GM23338 (cell line): ENCODE measurements around the gene GRIA4. TPM values are rescaled to one million over a fixed set of nuclear protein-coding genes. Genes with fewer than 3 reads are reported as not detected.

Experiments
- ATAC-seq: fragments of 200-7000 bp; cut with Tn5 transposase; 3 replicates; pipeline ENCODE4 v1.9.1; 2020
- DNase-seq: peaks from one replicate; pipeline ENCODE4 v3.0.0-alpha.2; 2015; ENCODE audit warnings: low spot score
- H2AFZ ChIP-seq: fragments of 200-600 bp; sonication (generic); 2 replicates; pipeline ENCODE4 v1.8.0; 2016; ENCODE audit warnings: antibody characterized with exemption, mild to moderate bottlenecking, moderate library complexity
- H3F3A ChIP-seq: fragments of 200-600 bp; sonication (generic); replicated peaks from 2 replicates; pipeline ENCODE4 v1.8.0; 2017; ENCODE audit warnings: antibody characterized with exemption, mixed run types, low read depth
- H3K27ac ChIP-seq: fragments of 200-600 bp; sonication (generic); 2 replicates; pipeline ENCODE4 v1.6.1; 2016; ENCODE audit warnings: low read depth
- H3K27me3 ChIP-seq: fragments of 200-600 bp; sonication (generic); 2 replicates; pipeline ENCODE4 v1.8.0; 2016; ENCODE audit warnings: mild to moderate bottlenecking, mixed run types, moderate library complexity; ENCODE audit not compliant: insufficient read depth
- H3K36me3 ChIP-seq: fragments of 200-600 bp; sonication (generic); 2 replicates; pipeline ENCODE4 v1.8.0; 2016; ENCODE audit warnings: mild to moderate bottlenecking; ENCODE audit not compliant: insufficient read depth
- H3K4me1 ChIP-seq: fragments of 200-600 bp; sonication (generic); 2 replicates; pipeline ENCODE4 v1.8.0; 2016; ENCODE audit warnings: mild to moderate bottlenecking, moderate library complexity; ENCODE audit not compliant: insufficient read depth
- H3K4me2 ChIP-seq: fragments of 200-600 bp; sonication (generic); 2 replicates; pipeline ENCODE4 v1.7.1; 2017; ENCODE audit warnings: mixed run types
- H3K4me3 ChIP-seq: fragments of 200-600 bp; sonication (generic); 2 replicates; pipeline ENCODE4 v1.6.1; 2016; ENCODE audit warnings: mixed run types
- H3K79me2 ChIP-seq: fragments of 200-600 bp; sonication (generic); replicated peaks from 2 replicates; pipeline ENCODE4 v1.8.0; 2017; ENCODE audit warnings: mild to moderate bottlenecking; ENCODE audit not compliant: insufficient read depth
- H3K9me2 ChIP-seq: fragments of 200-600 bp; sonication (generic); 2 replicates; pipeline ENCODE4 v1.8.0; 2017; ENCODE audit not compliant: insufficient read depth
- H4K20me1 ChIP-seq: fragments of 200-600 bp; sonication (generic); replicated peaks from 2 replicates; pipeline ENCODE4 v1.8.0; 2017; ENCODE audit warnings: mild to moderate bottlenecking; ENCODE audit not compliant: insufficient read depth
- H3K27ac Mint-ChIP-seq: 2 replicates; pipeline ENCODE4 v1.8.0; 2020; ENCODE audit warnings: inconsistent platforms, mild to moderate bottlenecking, moderate library complexity, mixed read lengths
- H3K27me3 Mint-ChIP-seq: 3 replicates; pipeline ENCODE4 v1.8.0; 2022; ENCODE audit warnings: low read depth, mild to moderate bottlenecking, moderate library complexity, mixed read lengths, inconsistent platforms; ENCODE audit not compliant: insufficient read depth, poor library complexity
- H3K36me3 Mint-ChIP-seq: 3 replicates; pipeline ENCODE4 v1.8.0; 2021; ENCODE audit warnings: low read depth, mild to moderate bottlenecking, inconsistent platforms, moderate library complexity, mixed read lengths
- H3K4me1 Mint-ChIP-seq: 3 replicates; pipeline ENCODE4 v1.8.0; 2020; ENCODE audit warnings: mild to moderate bottlenecking, inconsistent platforms, mixed read lengths
- H3K4me3 Mint-ChIP-seq: 3 replicates; pipeline ENCODE4 v1.8.0; 2021; ENCODE audit warnings: moderate library complexity, mild to moderate bottlenecking, inconsistent platforms, mixed read lengths
- H3K9me3 Mint-ChIP-seq: 3 replicates; pipeline ENCODE4 v1.8.0; 2020; ENCODE audit warnings: moderate library complexity, mild to moderate bottlenecking, inconsistent platforms, mixed read lengths
- CREB1 ChIP-seq: fragments of 250-450 bp; sonication (Bioruptor Pico); IDR thresholded peaks from 2 replicates; pipeline ENCODE4 v1.5.0; 2020; ENCODE audit warnings: low read depth, mild to moderate bottlenecking, moderate library complexity
- CTCF ChIP-seq, 2 experiments: fragments of 200-600 bp in 1 of 2; sonication (generic) in 1 of 2; conservative IDR thresholded peaks; 2 replicates each; pipeline versions ENCODE4 v1.5.1 to v1.6.1; 2016 to 2017; ENCODE audit warnings: antibody characterized with exemption in 2 of 2, low read depth in 2 of 2, mild to moderate bottlenecking in 2 of 2, moderate library complexity in 1 of 2
- EZH2phosphoT487 ChIP-seq: fragments of 200-600 bp; sonication (generic); IDR thresholded peaks from one replicate; pipeline ENCODE4 v1.8.1; 2018; ENCODE audit warnings: antibody characterized with exemption; ENCODE audit not compliant: unreplicated experiment
- JUNB ChIP-seq: IDR thresholded peaks from one replicate; pipeline ENCODE4 v1.6.1; 2016; ENCODE audit warnings: antibody characterized with exemption; ENCODE audit not compliant: unreplicated experiment
- NANOG ChIP-seq: IDR thresholded peaks from 2 replicates; pipeline ENCODE4 v1.6.1; 2016; ENCODE audit warnings: antibody characterized with exemption, borderline replicate concordance
- POLR2AphosphoS5 ChIP-seq: IDR thresholded peaks from 2 replicates; pipeline ENCODE4 v1.6.1; 2016; ENCODE audit warnings: antibody characterized with exemption, low read depth
- REST ChIP-seq: IDR thresholded peaks from one replicate; pipeline ENCODE4 v1.6.1; 2018; ENCODE audit warnings: antibody characterized with exemption; ENCODE audit not compliant: unreplicated experiment
- STAT1 ChIP-seq: IDR thresholded peaks from one replicate; pipeline ENCODE4 v1.6.1; 2016; ENCODE audit warnings: antibody characterized with exemption; ENCODE audit not compliant: unreplicated experiment
- ZNF114 ChIP-seq: fragments of 250-450 bp; sonication (Bioruptor Pico); IDR thresholded peaks from 2 replicates; pipeline ENCODE4 v1.5.0; 2020; ENCODE audit warnings: mild to moderate bottlenecking, moderate library complexity
- ZNF331 ChIP-seq: fragments of 250-450 bp; sonication (Bioruptor Pico); IDR thresholded peaks from 2 replicates; pipeline ENCODE4 v1.5.0; 2020; ENCODE audit warnings: low read depth, mild to moderate bottlenecking, moderate library complexity
- polyA plus RNA-seq: library from polyadenylated mRNA; unstranded; fragments of >200 nt; fragmentation: Nextera tagmentation; extraction: Ambion mirVana; gene quantifications from 2 replicates; pipeline ENCODE4 v1.2.1, GENCODE V29; 2016
- total RNA-seq: library from RNA; depleted of rRNA; stranded (reverse); fragments of >200 nt; shearing (Covaris generic); gene quantifications from 2 replicates; pipeline ENCODE4 v1.2.3, GENCODE V29; 2014

Gene GRIA4
- total and polyA plus RNA-seq, 2 experiments from 2014 or later, result 17.8 to 71.1 TPM

GRCh38 chr11:105821372-105821771, 211.5 kb downstream of the GRIA4 start:
- H3K36me3 Mint-ChIP-seq, result peaks cover 5% of the 10 kb centered on the region; the same call in 1 of the 3 replicates
- Histone ChIP-seq H3K4me2 (peak overlapping the region; percentile 14), H4K20me1 (no peaks in the 10 kb centered on the region), H3K4me1 (peaks cover 11% of the 10 kb centered on the region), H3K27me3 (no peaks in the 10 kb centered on the region), H3K4me3 (peak overlapping the region; percentile 25; the same call in 1 of the 2 replicates), H3F3A (no peaks in the 10 kb centered on the region), H3K9me2 (no peaks in the 10 kb centered on the region), H3K36me3 (no peaks in the 10 kb centered on the region), H2AFZ (no peak overlapping the region), H3K79me2 (no peaks in the 10 kb centered on the region), H3K27ac (no peak overlapping the region)
- TF ChIP-seq ZNF331 (CRISPR knock-in tag) (no peak), POLR2AphosphoS5 (no peak), CREB1 (CRISPR knock-in tag) (no peak), CTCF (conservative IDR thresholded peaks at IDR 0.05; ENCODE audit: low read depth in 2 of 2) (no peak), EZH2phosphoT487 (no peak), STAT1 (no peak), REST (no peak)
- H3K4me1 Mint-ChIP-seq, result peaks cover 29% of the 10 kb centered on the region
- DNase-seq (peak; percentile 53), ATAC-seq (peak; percentile 84)
- no peaks in the 10 kb centered on the region for H3K9me3 Mint-ChIP-seq
- 0 out of 3 replicates have a peak overlapping the region, but pooled peaks have one; percentile 1 for H3K4me3 Mint-ChIP-seq
- 0 out of 2 replicates have a peak overlapping the region, but pooled peaks have one; percentile 6 for H3K27ac Mint-ChIP-seq
- no peaks in the 10 kb centered on the region for H3K27me3 Mint-ChIP-seq

DNA sequence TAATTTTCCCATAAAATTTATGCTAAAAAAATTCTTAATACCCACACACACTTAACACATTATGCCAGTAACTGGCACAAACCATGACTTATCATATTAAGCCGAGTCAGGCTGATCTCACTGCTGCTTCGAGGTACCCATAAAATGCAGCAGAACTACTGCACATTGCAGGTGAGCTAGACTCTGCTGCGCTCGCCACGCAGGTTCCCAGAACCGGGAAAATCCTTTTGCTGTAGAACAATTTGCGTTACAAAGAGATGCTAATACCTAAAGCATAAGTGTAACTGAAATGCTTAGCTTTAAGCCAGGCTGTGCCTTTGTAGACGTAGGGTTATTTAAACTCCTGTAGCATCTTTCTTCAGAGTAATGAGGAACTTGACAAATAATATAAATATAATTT, 211.9 kb downstream of the GRIA4 start:
- H3K27ac ChIP-seq, result no peak overlapping the region
- H3K4me1 Mint-ChIP-seq, result peaks cover 29% of the 10 kb centered on the region
- H3K4me2 ChIP-seq, result peak overlapping the region; percentile 14
- peak overlapping the region; percentile 25; the same call in 1 of the 2 replicates for H3K4me3 ChIP-seq
- H3K27ac Mint-ChIP-seq, result no peak overlapping the region
- ATAC-seq, result peak; percentile 92
- no peaks in the 10 kb centered on the region for H3K79me2 ChIP-seq
- DNase-seq, result peak; percentile 72
- 0 out of 2 replicates have a peak, but pooled peaks cover 4% of the 10 kb centered on the region for H4K20me1 ChIP-seq
- no peak overlapping the region for H3K4me3 Mint-ChIP-seq
- no peaks in the 10 kb centered on the region for H3K27me3 ChIP-seq
- H3K4me1 ChIP-seq, result peaks cover 11% of the 10 kb centered on the region
- H3F3A ChIP-seq, result no peaks in the 10 kb centered on the region
- H3K27me3 Mint-ChIP-seq, result no peaks in the 10 kb centered on the region
- H3K36me3 ChIP-seq, result no peaks in the 10 kb centered on the region
- no peaks in the 10 kb centered on the region for H3K9me3 Mint-ChIP-seq
- no peaks in the 10 kb centered on the region for H3K9me2 ChIP-seq
- H3K36me3 Mint-ChIP-seq, result peaks cover 5% of the 10 kb centered on the region; the same call in 1 of the 3 replicates
- no peak overlapping the region for H2AFZ ChIP-seq
- TF ChIP-seq STAT1, result no peak
- TF ChIP-seq NANOG, result no peak
- TF ChIP-seq CREB1 (CRISPR knock-in tag), result no peak
- no peak for TF ChIP-seq EZH2phosphoT487
- TF ChIP-seq ZNF114 (CRISPR knock-in tag), result no peak
- TF ChIP-seq JUNB, result no peak
- no peak for TF ChIP-seq POLR2AphosphoS5
- no peak for TF ChIP-seq ZNF331 (CRISPR knock-in tag)
- TF ChIP-seq REST, result no peak
